Middle frontal gyrus (tissue), 1 donor: ENCODE results near the gene TRIM4.
"Not testable (repeated sequence)": the region's sequence is repeated elsewhere in the genome, so short reads cannot be mapped to it uniquely, and the experiment has no call there.

Experiments used
- DNase-seq: peaks from one replicate; pipeline ENCODE4 v3.0.0-alpha.2; 2015; ENCODE audit warnings: low spot score; ENCODE audit errors: extremely low spot score

TRIM4 gene, protein sequence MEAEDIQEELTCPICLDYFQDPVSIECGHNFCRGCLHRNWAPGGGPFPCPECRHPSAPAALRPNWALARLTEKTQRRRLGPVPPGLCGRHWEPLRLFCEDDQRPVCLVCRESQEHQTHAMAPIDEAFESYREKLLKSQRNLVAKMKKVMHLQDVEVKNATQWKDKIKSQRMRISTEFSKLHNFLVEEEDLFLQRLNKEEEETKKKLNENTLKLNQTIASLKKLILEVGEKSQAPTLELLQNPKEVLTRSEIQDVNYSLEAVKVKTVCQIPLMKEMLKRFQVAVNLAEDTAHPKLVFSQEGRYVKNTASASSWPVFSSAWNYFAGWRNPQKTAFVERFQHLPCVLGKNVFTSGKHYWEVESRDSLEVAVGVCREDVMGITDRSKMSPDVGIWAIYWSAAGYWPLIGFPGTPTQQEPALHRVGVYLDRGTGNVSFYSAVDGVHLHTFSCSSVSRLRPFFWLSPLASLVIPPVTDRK

DNA sequence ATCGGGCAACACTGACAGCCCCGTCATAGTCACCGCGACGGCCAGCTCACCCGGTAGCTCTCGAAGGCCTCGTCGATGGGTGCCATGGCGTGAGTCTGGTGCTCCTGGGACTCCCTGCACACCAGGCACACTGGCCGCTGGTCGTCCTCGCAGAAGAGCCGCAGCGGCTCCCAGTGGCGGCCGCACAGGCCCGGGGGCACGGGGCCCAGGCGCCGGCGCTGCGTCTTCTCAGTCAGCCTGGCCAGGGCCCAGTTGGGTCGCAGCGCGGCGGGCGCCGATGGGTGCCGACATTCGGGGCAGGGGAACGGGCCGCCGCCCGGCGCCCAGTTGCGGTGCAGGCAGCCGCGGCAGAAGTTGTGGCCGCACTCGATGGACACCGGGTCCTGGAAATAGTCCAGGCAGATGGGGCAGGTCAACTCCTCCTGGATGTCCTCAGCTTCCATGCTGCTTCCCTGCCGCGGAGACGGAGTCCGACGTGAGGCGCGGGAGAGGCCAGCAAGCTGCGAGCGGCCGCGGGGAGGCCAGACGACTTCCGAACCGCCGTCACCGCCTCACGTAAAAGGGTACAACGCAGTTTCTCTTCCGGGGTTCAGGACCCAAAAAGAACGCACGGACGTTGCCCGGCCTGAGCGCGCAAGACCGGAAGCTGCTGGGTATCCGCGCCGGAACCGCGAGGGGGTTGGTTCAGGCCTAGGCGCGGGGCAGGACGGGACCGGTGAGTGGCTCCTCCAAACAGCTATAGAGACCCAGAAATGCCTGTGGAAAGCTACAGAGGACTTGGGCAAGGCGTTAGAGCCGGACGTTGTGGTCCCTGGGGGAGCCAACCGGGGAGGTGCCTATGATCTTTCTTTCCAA lies at the start of gene TRIM4:
Gene TRIM4 (minus strand): TSS at position 572 of the 855 bp plus-strand sequence. CDS start 129 bp downstream, at position 443.
- DNase-seq = peak; percentile 87

DNA sequence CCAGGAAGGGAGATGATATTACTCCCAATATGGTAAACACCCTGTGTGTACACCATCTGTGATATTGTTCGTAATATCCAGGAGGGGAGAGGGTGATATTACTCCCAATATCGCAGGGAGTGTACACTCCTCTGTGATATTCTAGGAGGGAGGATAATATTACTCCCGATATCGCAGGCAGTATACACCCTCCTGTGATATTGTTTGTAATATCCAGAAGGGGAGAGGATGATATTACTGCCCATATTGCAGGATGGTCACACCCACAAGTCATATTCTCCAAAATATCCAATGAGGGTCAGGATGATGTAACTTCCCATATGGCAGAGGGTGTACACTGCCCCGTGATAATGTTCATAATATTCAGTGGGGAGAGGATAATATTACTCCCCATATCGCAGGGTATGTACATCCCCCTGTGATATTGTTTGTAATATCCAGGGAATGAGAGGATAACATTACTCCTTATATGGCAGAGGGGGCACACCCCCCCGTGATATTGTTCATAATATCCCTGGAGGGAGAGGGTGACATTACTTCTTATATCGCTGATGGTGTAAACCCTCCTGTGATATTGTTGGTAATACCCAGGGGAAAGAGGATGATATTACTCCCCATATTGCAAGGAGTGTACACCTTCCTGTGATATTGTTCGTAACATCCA lies 39.4 kb upstream of the TRIM4 start:
- no peak for DNase-seq

DNA sequence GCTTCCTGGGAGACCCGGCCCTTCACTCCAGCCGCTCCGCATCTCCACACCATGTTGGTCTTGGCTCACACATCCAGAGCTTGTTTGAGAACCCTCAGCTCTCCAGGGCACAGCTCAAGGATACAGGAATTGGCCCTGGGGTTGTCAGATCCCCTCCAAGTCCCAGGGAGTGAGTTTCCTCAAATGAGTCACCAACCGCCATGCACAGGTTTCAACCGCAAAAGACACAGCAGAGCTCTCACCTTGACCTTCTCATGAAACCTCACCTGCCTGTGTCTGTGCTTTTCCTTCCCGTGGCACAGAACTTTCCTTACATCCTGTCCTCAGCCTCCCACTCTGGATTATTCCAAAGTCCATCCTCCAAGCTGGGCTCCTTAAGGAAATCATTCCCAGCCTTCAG lies 35.9 kb upstream of the TRIM4 start:
- DNase-seq = no peak

DNA sequence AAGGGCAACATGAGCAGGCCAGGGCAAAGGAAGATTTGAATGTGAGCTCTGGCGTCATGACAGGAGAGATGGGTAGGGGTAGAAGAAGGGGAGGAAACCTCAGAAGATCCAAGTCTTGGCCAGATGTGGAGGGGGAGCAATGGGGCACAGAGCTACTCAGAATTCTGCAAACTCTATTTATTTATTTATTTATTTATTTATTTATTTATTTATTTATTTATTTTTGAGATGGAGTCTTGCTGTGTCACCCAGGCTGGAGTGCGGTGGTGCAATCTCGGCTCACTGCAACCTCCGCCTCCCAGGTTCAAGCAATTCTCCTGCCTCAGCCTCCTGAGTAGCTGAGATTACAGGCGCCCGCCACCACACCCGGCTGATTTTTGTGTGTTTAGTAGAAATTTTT lies 35.3 kb upstream of the TRIM4 start:
- not testable (repeated sequence) for DNase-seq

DNA sequence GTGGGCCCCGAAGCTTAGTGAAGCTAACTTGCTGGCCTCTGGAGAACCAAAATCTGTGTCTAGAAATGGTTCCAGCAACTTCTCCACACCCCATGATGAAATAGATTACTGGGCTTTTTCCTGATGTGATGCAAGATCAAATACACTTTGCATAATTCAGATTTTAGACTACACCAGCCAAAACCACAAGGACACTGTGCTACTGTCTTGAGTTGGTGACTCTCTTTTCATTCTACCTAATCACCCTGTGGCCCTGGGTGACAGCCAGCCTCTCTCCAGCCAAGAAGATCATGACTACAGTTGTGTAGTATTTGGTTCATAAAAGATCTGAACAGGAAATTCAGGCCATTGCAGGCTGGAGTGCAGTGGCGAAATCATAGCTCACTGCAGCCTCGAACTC lies 34.3 kb upstream of the TRIM4 start:
- DNase-seq = no peak

DNA sequence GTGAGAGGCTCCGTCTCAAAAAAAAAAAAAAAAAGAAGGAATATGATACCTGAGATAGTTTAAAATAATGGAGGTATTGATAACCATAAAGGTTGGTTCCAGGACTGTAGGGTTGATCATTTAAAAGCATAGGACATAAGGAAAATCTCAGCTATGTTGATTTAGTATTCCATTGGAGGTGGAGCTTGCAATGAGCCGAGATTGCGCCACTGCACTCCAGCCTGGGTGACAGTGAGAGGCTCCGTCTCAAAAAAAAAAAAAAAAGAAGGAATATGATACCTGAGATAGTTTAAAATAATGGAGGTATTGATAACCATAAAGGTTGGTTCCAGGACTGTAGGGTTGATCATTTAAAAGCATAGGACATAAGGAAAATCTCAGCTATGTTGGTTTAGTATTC lies 33.3 kb upstream of the TRIM4 start:
- DNase-seq = not testable (repeated sequence)

DNA sequence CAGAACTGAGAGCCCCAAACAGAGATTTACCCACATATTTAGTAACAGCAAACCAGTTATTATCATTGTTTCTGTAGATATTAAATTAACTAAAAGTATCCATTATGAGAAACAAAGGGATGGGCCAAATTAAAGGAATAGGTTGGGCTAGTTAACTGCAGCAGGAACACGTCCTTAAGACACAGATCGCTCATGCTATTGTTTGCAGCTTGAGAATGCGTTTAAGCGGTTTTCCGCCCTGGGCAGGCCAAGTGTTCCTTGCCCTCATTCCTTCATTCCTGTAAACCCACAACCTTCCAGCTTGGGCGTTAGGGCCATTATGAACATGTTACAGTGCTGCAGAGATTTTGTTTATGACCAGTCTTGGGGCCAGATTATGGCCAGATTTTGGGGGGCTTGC lies 31.5 kb upstream of the TRIM4 start:
- not testable (repeated sequence) for DNase-seq

DNA sequence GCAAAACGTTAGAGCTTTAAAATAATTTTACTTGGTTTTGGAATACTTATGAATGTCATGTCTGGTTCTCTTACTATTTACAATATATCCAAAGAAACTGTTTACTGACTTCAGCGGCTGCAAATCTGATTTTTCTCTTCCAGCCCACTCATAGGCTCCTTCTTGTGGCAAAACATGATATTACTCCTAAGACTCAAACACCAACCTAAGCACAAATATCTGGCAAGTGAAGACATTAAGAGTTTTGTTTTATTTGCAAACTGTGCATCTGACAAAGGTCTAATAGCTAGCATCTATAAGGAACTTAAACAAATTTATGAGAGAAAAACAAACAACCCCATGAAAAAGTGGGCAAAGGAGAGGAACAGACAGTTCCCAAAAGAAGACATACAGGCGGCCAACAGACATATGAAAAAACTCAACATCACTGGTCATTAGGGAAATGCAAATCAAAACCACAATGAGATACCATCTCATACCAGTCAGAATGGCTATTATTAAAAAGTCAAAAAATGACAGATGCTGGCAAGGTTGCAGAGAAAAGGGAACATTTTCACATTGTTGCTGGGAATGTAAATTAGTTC lies 30.4 kb upstream of the TRIM4 start:
- no peak for DNase-seq

DNA sequence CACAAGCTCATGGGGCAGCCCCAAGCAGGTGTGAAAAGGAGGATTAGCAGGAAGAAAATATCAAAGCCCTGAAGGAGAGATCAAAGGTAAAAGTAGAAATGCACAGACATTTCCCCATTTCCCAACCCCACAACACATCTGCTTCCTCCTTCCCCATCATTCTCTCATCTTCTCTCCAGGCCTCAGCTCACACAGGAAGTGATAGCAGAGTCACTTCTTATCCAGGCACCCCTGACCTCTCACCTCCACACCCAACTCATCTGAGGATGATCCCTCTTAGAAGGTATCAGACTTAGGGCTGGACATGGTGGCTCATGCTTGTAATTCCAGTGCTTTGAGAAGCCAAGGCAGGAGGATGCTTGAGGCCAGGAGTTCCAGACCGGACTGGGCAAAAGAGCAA lies 28.3 kb upstream of the TRIM4 start:
- DNase-seq = no peak

DNA sequence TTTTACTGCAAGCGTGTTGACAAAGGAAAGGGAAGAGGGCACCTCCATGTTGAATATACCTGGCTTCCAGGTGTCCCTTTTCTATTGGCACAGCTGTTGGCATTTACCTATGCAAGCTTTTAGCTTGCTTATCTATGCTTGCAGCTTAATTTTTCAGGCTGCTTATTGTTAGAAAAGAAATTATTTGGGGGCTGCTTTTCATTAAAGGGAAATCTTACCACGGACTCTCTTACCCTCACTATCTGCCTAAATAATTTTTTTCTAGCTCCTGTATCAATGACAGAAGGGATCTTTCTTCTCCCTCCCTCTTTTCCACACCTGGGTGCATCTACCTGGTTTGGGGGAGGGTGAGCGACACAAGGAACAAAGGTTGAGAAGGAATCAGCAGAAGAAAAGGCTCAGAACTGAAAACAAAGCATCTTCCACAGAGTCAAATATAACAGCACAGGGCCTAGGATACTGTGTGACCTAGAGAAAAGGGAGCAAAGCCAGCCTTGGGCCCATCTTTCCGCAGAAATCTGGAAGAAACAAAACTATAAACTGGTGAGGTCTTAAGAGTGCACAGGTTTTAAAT lies 25.3 kb upstream of the TRIM4 start:
- DNase-seq = no peak

DNA sequence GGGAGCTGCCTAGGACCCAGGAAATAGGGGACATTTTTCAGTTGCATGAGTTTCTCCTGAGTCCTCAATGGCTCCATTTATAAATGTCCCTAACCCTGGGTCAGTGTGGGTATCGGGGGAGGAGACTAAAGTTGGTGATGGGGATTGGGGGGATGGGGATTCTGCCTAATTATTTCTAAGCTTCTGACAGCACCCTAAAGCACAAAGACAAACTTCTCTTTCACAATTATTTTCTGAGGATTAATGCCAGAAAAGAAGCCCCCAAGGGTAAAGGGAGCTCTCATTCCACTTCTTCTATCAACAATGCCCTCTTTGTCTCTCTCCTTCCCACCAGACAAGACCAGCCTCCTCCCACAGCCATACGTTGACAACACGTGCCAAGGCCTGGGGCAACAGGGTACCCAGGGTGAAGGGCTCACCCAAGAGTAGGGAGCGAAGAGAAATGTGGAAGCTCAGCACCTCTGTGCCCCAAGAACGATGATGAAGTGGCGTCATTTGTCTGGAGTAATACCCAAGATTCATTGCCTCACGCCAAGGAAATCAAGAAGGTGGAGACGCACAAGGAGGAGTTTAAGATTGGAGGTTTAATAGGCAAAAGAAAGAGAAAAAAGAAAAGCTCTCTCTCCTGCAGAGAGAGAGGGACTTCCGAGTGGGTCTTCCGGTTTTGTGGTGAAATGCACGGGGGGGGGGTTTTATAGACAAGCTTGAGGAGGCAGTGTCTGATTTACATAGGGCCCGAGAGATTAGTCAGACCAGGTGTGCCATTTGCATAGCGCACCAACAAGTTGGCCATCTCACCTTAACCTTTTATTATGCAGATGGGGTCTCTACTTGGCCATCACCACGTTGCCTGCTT lies 24.5 kb upstream of the TRIM4 start:
- no peak for DNase-seq

DNA sequence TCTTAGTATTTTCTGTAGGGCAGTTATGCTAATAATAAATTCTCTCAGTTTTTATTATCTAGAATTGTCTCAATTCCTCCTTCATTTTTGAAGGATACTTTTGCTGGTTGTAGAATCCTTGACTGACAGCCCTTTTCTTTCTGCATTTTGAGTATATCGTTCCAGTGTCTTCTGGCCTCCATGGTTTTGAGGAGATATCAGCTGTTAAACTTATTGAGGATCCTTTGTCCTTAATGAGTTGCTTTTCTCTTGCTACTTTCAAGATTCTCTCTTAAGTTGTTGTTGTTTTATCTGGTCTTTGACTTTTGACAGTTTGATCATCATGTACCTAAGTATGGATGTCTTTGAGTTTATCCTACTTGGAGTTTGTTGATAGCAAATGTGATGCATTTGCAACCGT lies 19.0 kb upstream of the TRIM4 start:
- DNase-seq = no peak

DNA sequence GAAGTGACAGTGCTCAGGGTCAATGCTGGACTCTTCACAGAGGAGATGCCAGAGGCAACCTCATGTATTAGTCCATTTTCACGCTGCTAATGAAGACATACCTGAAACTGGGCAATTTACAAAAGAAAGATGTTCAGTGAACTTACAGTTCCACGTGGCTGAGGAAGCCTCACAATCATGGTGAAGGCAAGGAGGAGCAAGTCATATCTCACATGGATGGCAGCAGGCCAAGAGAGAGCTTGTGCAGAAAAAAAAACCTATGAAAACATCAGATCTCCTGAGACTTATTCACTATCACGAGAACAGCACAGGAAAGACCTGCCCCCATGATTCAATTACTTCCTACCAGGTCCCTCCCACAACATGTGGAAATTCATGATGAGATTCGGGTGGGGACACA lies 15.7 kb upstream of the TRIM4 start:
- DNase-seq = not testable (repeated sequence)

DNA sequence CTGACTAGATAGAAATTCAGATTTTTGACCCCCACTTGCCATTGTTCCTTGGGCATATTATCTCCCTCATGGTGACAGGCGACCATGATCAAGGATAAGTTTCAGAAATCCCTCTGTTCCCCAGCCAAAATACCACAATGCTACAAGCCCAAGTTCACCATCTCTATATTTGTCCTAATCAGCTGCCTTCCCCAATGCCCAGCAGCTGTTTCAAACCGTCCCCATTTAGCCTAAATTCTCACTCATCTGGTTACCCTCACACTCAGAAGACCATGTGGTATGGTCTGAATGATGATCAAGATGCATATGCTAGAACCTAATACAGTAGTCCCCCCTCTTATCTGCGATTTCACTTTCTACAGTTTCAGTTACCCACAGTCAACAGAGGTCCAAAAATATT lies 11.0 kb upstream of the TRIM4 start:
- no peak for DNase-seq

DNA sequence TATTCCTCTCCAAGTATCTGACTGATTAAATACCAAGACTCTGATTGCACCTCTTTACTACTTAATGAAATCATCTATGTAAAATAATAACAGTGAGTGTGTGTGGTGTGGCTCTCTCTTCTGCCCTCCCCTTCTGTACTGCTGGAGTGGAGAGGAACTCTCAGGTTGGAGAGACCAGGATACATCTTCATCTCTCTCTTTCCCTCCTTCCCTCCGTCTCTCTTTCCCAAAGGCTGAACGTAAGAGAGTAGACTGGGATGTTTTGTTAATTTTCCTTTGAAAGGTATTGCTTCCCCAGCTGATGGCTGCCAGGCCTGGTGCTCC lies 10.4 kb upstream of the TRIM4 start:
- no peak for DNase-seq

DNA sequence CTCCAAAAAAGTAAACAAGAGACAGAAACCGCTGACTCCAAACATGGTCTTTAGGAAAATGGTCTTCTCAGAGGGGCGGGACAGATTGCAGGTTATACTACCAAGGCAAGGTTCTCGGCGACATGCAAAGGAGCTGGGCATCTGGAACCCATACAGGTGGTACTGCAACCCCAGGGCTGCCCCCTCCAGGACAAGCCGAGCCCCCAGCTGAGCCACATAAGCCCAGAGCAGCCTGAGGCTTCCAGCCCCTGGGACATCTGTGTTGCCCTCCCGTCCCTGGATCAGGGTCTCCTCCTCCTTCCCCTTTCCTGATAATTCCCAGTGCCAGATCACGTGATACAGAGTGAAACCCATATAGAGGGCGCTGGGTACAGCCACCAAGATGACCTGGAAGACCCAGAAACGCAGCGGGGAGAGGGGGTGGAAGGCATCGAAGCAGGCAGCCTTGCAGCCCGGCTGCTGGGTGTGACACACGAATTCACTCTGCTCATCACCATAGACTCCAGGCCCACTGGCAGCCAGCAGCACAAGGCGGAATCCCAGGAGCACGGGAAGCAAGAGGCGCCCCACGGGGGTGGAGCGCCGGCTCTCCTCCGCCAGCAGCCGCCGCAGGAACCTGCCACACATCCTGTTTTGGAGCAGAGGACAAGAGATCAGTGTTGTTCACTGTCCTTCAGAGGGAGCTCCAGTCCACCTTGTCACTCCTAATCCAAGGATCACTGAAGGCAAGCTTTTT lies 9.8 kb upstream of the TRIM4 start, which contains the start of gene GJC3:
Gene GJC3 (minus strand): TSS at position 627 of the 736 bp plus-strand sequence. CDS start 0 bp downstream, at position 627.
- DNase-seq = no peak

DNA sequence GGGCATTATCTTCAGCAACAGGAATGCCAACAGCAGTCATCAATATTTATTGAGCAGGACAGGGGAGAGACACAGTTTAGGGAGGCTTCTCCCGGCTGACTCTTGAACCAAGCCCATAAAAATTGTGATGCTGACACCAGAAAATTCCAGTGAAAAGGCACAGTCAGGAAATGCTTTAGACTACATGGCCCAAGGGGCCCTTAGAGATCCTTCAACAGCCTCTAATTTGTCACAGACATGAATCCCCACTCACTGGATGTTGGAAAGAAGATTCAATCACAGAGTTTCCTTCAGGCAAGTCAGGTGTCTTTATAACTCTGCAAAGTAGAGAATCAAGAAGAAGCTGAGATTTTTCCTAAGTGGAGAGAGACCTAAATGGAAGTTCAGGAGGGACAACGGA lies 8.9 kb upstream of the TRIM4 start:
- DNase-seq = no peak

DNA sequence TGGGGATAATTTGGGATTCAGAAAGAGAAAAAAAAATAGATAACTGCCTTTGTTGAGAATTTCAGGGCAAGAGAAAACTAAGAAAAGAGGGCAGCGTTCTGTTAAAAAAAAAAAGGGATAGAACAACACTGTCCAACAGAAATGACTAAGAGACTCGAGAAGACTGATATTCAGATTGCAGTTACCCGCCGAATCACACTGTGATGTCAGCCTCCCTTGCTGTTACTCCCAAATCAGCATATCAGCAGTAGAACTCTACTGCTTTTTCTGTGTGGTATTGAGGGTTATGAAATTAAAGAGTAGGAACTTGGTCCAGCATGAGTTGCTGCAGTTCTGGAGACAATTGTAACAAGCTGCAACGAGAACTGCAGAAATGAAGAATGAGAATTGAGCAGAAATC lies 8.2 kb upstream of the TRIM4 start:
- no peak for DNase-seq

DNA sequence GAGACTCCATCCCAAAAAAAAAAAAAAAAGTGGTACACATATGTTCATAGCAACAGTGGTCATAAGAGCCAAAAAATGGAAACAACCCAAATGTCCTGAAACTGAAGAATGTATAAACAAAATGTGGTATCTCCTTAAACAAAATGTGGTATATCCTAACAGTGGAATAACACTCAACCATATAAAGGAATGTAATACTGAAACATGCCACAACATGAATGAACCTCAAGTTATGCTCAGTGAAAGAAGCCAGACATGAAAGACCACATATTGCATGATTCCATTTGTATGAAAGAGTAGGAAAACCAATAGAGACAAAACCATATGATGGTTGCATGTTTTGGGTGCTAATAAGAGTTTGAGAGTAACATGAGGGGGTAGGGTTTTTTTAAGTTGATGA lies 7.0 kb upstream of the TRIM4 start:
- no peak for DNase-seq

DNA sequence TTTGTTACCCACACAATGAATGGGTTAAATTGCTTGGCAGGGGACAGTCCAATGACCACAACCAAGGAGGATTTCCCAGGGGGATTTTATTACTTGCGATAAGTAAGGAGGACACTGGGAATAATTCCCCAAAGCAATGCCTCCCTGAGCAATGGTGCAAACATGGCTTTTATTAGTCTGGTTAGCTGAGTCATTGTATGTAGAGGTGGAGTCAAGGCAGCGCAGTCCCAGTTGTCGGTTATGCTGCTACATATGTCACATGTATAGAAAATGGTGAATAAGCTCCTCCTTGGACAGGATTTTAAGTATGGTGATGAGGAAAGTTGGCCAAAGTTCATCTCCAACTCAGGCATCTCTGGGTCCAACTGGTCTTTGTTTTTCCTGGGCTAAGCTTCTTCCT lies 3.9 kb upstream of the TRIM4 start:
- DNase-seq = no peak
